HG03460 (cell line): ENCODE data around the gene JAK2.
"Not testable (repeated sequence)": the region's sequence is repeated elsewhere in the genome, so short reads cannot be mapped to it uniquely, and the experiment has no call there.

Source experiments
- ATAC-seq: cut with Tn5 transposase; IDR thresholded peaks from one replicate; pipeline ENCODE4 v1.9.1; 2021; ENCODE audit not compliant: unreplicated experiment

The JAK2 gene

GRCh38 chr9:5041390-5042115 lies 56.5 kb downstream of the JAK2 start:
- ATAC-seq = no peak

DNA sequence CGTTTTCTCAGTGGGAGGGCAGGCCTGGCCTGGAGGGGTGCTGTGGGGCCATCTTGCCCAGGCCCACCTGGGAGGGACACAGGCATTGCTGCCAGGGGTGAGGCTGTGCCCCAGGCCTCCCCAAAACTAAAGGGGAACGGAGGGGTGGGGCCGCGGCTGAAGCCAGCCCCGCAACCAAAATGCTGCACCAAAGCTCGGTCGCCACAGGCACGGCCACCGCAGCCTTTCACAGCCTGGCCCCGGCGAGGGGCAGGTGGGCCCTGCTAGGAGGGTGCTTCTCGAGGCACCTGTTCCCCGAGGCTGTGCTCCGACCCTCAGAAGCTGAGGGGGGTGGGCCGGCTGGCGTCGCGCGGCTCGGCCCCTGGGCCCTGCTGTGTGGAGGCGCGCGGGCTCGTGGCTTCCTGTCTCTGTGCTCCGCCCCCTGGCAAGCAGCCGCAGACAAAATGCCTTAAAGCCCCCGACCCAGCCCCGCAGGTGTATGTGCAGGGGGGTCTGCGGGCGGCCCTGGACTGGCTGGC lies 57.6 kb downstream of the JAK2 start:
- no peak for ATAC-seq

DNA sequence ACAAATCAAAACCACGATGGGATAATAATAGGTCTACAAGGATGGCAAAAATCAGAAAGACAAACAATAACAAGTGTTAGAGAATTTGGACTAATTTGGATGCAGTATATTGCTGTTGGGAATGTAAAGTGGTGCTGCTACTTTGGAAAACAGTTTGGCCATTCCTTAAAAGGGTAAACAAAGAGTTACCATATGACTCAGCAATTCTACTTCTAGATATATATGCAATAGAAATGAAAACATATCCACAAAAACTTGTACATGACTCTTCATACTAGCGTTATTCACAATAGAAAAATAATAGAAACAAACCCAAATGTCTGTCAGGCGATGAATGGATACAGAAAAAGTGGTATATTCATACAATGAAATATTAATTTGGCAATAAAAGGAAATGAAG lies 58.3 kb downstream of the JAK2 start:
- no peak for ATAC-seq

GRCh38 chr9:5044160-5044559 lies 59.1 kb downstream of the JAK2 start:
- no peak for ATAC-seq

GRCh38 chr9:5052838-5053237 lies 67.8 kb downstream of the JAK2 start:
- ATAC-seq = no peak

- no peak for ATAC-seq
Observed at GRCh38 chr9:5062631-5063030, 77.6 kb downstream of the JAK2 start.

- ATAC-seq = no peak
Observed at GRCh38 chr9:5072871-5073270, 87.8 kb downstream of the JAK2 start.

- ATAC-seq = no peak
Observed at GRCh38 chr9:5073701-5074100, 88.6 kb downstream of the JAK2 start.

- no peak for ATAC-seq
Observed at GRCh38 chr9:5085993-5086392, 100.9 kb downstream of the JAK2 start.

GRCh38 chr9:5089737-5090136 lies 104.7 kb downstream of the JAK2 start:
- no peak for ATAC-seq

GRCh38 chr9:5095795-5096194 lies 110.7 kb downstream of the JAK2 start:
- no peak for ATAC-seq

GRCh38 chr9:5099466-5099865 lies 114.4 kb downstream of the JAK2 start:
- no peak for ATAC-seq

DNA sequence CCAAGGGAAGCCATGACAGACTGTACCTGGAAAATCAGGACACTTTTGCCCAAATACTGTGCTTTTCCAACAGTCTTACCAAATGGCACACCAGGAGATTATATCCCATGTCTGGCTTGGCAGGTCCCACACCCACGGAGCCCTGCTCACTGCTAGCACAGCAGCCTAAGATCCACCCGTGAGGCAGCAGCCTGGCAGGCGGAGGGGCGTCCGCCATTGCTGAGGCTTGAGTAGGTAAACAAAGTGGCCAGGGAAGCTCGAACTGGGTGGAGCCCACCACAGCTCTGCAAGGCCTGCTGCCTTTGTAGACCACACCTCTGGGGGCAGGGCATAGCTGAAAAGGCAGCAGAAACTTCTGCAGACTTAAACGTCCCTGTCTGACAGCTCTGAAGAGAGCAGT lies 116.1 kb downstream of the JAK2 start:
- not testable (repeated sequence) for ATAC-seq

GRCh38 chr9:5106517-5106916 lies 121.4 kb downstream of the JAK2 start:
- ATAC-seq = not testable (repeated sequence)

GRCh38 chr9:5110867-5111681 lies 126.0 kb downstream of the JAK2 start:
- ATAC-seq = no peak

DNA sequence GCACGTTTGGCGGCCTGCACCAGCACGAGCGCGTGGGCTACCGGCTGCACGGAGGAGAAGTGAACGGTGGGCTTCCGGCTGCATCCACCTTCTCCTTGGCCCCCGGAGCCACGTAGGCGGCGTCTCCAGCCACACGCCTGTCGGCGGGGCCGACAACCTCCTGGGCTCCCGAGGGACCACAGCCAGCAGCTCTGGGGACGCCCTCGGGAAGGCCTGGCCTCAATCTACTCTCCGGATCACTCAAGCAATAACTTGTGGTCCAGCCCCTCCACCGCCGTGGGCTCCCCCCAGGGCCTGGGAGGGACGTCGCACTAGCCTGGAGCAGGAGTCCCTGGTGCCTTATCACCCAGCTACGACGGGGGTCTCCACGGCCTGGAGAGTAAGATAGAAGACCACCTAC lies 126.6 kb downstream of the JAK2 start:
- no peak for ATAC-seq

DNA sequence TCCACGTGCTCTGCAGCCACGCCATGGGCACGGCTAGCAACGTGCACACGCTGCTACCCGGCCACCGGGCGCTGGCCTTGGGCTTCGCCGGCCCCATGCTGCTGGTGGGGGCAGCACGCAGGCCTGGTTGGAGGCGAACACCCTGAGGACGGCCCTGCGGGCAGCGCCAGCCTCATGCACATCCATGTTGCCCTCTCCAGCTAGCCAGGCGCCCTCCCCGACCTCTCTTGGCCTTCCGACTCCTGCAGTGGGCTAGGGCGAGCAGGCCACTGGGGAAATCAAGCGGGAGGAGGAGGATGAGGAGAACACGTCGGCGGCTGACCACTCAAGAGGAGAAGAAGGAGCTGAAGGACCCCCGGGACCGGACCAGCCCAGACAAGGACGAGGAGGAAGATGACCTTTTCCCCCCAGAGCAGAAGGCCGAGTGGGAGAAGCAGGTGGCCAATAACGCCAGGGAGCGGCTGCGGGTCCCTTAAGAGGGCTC lies 127.1 kb downstream of the JAK2 start:
- ATAC-seq = no peak

DNA sequence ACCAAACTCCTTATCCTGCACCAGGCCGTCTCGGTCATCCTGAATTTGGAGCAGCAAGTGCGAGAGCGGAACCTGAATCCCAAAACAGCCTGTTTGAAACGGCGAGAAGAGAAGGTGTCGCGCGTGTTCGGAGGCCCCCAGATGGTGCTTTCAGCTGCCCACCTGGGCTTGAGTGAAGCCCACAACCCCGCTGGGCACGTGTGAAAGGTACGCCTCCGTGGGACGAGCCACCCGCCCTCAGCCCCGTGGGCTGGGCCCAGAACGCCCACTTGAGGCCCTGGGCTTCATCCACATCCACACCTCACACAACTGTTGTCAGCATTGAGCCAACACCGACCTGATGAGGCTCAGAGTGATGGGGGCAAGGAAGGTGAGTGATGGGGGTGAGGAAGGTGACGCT lies 127.6 kb downstream of the JAK2 start:
- no peak for ATAC-seq

GRCh38 chr9:5113523-5113922 lies 128.5 kb downstream of the JAK2 start:
- no peak for ATAC-seq

GRCh38 chr9:5113994-5114748 lies 129.1 kb downstream of the JAK2 start:
- no peak for ATAC-seq

DNA sequence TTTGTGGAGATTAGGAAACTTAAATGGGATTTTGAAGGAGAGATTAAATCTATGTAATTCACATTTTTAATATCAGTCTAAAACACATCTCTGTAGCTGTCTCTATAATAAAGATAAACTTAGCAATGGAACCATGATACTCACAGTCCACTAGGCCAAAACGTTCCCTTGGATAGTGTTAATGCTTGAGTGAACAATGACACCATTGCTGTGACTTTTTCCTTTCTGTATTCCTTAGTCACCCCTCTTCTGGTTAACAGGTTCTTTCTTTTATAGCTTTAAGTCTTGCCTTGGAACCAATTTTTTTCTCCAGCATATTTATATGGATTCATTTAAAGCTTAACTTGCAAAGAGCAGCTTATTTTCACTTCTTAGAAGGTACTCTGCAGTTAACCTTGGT lies 137.0 kb downstream of the JAK2 start:
- ATAC-seq = no peak
